GM12801 (cell line): ENCODE results near the gene MOK.

Experiments used
- CTCF ChIP-seq: IDR thresholded peaks from one replicate; pipeline ENCODE4 v1.5.1; 2011; ENCODE audit warnings: control low read depth; ENCODE audit not compliant: insufficient read length; ENCODE audit errors: extremely low read depth

Gene MOK

GRCh38 chr14:102229071-102229738, 75.8 kb downstream of the MOK start:
- no peak for TF ChIP-seq CTCF

- no peak for TF ChIP-seq CTCF
Measured at GRCh38 chr14:102227184-102227964, 77.6 kb downstream of the MOK start.

GRCh38 chr14:102226356-102227125, 78.4 kb downstream of the MOK start:
- no peak for TF ChIP-seq CTCF

GRCh38 chr14:102225936-102226335, 79.0 kb downstream of the MOK start:
- no peak for TF ChIP-seq CTCF

- no peak for TF ChIP-seq CTCF
Measured at GRCh38 chr14:102225386-102225785, 79.6 kb downstream of the MOK start.

GRCh38 chr14:102223682-102224081, 81.3 kb downstream of the MOK start:
- no peak for TF ChIP-seq CTCF

GRCh38 chr14:102222751-102223150, 82.2 kb downstream of the MOK start:
- no peak for TF ChIP-seq CTCF
